SK-N-SH (cell line): ENCODE data around the gene VPREB1.

Experiments used
- CTCF ChIP-seq: fragments of 200-600 bp; sonication (generic); IDR thresholded peaks from 2 replicates; pipeline ENCODE4 v1.6.1; 2017; ENCODE audit warnings: antibody characterized with exemption, mild to moderate bottlenecking, moderate library complexity
- POLR2AphosphoS5 ChIP-seq: IDR thresholded peaks from 2 replicates; pipeline ENCODE4 v1.6.1; 2012; ENCODE audit warnings: low read depth, low read length

GRCh38 chr22:22246706-22247105 lies 2.1 kb downstream of the VPREB1 start:
- TF ChIP-seq POLR2AphosphoS5 (no peak), CTCF (no peak)
